GM19099 (cell line): ENCODE data around the gene EFCC1.

Experiments
- POLR2A ChIP-seq: IDR thresholded peaks from 3 replicates; pipeline ENCODE4 v1.6.1; 2011; ENCODE audit warnings: low read depth; ENCODE audit not compliant: insufficient read length; ENCODE audit errors: extremely low read depth

The EFCC1 gene

DNA sequence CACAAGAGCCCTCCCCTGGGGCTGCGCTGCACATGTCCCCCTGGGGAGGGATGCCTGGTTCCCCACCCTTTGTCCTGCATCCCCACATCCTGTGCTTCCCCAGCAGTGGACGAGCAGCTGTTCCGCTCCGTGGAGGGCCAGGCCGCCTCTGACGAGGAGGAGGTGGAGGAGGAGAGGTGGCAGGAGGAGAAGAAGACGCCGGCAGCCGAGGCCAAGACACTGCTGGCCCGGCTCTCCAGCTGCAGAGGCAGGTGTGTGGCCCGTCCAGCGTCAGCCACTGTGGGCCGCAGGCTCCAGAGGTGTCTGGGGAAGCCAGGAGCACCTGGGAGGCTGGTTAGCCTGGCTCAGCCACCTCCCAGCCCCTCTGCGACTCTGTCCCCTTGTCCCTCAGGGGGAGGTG, 31.6 kb downstream of the EFCC1 start:
- TF ChIP-seq POLR2A: no peak

GRCh38 chr3:129033151-129033550, 32.0 kb downstream of the EFCC1 start:
- no peak for TF ChIP-seq POLR2A

DNA sequence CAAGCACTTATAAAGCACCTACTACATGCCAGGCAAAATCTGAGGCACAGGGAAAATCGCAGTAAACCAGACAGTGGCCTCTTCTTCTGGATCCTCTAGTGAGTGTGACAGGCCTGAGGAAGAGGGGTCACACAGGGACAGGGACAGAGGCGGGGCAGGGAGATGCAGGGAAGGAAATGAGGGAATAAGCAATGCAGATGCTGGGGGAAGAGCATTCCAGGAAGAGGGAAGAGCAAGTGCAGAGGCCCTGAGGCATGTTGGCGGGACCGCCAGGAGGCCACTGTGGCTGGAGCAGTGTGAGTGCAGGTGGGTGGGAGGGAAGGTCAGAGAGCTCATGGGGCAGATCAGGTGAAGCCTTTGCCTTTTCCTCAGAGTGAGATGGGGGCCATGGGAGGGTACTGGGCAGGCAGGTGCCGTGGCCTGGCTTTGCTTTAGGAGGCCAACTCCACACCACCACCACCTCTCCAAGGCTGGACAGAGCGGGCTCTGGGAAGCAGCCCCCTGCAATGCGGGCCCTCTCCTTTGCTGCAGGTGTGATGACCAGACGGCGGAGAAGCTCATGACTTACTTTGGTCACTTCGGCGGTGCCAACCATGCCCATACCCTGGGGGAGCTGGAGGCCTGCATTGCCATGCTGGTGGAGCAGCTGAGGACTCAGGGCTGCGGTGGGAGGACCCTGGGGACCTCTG, 32.7 kb downstream of the EFCC1 start:
- no peak for TF ChIP-seq POLR2A

DNA sequence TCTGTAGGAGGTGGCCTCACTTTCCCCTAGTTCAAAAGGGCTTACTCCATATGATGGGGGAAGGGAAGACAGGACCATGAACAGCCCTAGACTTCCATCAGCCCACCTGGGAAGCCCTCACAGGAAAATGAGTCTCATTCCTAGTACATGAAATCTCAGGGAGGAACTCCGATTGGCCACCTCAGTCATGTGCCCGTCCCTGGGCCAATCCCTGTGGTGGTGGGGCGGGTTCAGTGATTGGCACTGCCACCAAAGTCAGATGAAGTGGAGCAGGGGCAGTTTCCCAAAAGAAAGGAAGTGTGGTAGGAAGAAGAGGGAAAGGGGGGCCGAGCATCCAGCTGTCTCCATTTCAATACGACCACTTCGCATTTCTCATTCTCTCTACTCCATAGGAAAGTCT, 33.5 kb downstream of the EFCC1 start:
- TF ChIP-seq POLR2A: no peak

GRCh38 chr3:129035360-129036221, 34.5 kb downstream of the EFCC1 start:
- TF ChIP-seq POLR2A: no peak

GRCh38 chr3:129036222-129037092, 35.4 kb downstream of the EFCC1 start:
- no peak for TF ChIP-seq POLR2A

- TF ChIP-seq POLR2A: no peak
Observed at GRCh38 chr3:129037093-129037419, 36.0 kb downstream of the EFCC1 start.

GRCh38 chr3:129038121-129038855, 37.2 kb downstream of the EFCC1 start:
- TF ChIP-seq POLR2A: no peak

GRCh38 chr3:129039271-129040038, 38.4 kb downstream of the EFCC1 start:
- TF ChIP-seq POLR2A: no peak

GRCh38 chr3:129040039-129040336, 38.9 kb downstream of the EFCC1 start:
- TF ChIP-seq POLR2A: no peak

DNA sequence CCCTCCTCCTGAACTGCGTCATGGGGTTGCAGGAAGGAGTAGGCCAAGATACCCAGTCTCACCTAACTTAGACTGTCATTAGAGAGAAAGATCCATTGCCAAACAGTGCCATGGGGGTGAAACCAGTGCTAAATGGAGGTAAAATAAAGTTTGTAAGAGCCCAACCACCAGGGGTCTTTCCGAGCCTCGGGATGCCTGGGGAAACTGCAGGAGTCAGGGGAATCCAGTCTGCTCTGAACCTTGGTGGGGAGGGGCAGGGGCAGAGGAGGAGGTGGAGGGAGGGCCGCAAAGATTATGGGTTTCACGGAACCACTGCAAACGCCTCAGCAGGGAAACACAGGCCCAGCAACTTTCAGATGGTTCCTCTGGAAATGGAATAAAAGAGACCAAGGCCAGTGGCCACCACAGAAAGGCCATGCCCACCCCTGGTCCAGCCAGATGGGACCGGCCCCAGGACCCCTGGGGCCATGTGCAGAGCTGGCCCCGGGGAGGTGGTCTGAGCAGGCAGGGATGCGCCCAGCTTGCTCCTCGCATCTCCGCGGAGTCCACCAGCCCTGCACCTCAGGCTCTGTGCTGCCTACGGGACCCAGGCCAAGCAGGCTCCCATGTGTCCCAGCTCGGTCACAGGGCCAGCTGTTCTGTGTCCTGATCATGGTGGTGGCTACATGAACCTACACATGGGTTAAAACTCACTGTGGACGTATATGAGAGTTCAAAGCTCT, 39.6 kb downstream of the EFCC1 start:
- no peak for TF ChIP-seq POLR2A

GRCh38 chr3:129045675-129046036, 44.6 kb downstream of the EFCC1 start:
- TF ChIP-seq POLR2A: no peak

DNA sequence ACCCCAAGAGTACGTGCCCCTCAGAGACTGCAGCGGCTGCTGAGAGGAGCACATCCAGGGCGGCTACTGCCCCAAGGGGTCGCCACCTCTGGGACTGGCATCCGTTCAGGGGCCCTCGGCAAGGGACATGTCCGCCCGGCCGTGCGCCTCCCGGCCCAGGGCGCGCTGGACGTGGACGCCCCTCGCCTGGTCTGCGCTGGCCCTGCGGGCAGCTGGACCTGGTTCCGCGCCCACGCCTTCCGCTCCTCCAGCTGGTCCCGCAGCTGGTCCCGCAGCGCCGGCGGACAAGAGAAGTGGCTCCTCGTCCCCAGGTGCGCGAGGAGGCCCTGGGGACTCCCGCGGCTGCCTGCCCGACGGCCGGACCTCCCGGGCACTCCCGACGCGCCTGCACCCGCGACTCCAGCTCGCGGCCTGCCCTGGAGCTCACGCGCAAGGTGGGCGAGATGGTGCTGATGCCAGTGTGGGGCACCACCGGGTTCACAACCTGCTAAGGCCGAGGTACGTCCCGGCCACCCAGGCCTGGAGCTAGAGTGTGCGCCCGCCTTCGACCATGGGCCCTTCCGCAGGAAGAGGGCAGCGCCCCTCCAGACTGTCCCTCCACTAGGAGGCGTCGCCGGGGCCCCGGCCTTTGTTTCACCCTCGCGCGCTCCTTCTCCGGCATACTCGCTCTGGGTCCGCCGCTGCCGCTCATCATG, 45.1 kb downstream of the EFCC1 start:
- TF ChIP-seq POLR2A: no peak
